ENCODE data around the gene PSTPIP1.
"Not testable (repeated sequence)": the region's sequence is repeated elsewhere in the genome, so short reads cannot be mapped to it uniquely, and the experiment has no call there.

DNA sequence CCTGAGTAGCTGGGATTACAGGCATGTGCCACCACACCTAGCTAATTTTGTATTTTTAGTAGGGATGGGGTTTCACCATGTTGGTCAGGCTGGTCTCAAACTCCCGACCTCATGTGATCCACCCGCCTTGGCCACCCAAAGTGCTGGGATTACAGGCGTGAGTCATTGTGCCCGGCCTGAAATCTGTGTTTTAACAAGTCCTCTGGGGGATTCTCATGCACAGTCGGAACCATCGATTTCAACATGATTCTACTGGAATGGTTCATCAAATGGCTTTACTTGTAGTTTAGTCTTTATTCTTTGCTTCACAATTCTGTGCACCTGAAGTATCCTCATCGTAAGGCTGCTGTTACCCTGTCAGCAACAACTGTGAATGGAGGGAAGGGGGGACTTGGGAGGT, 28.9 kb upstream of the PSTPIP1 start:
- not testable (repeated sequence) for TF ChIP-seq CTCF (conservative IDR thresholded peaks at IDR 0.05; ENCODE audit: low read depth, low read length); RAD21 (IDR thresholded peaks at IDR 0.05; ENCODE audit: low read length)
